ENCODE measurements around the gene WNT9B.

Gene WNT9B

DNA sequence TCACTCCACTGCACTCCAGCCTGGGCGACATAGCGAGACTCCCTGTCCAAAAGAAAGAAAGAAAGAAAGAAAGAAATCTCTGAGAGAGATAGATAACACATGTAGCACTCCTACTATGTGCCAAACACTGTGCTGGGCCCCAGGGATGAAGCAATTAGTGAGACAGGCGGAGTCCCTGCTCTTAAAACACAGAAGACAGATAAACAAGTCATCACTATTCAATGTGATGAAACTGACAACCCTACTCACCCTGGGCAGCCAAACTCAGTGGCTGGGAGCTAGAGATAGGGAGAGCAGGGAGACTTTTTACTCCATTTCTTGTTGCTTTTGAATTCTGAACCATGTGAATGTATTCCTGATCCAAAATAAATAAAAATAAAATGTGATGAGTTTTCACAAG lies 36.3 kb downstream of the WNT9B start:
- no peak overlapping the region for H3K4me3 ChIP-seq (ENCODE audit: low read depth, low read length)
- no peaks in the 10 kb centered on the region for H3K27me3 ChIP-seq (ENCODE audit: insufficient read depth, low read depth, severe bottlenecking)
- no peaks in the 10 kb centered on the region for H3K36me3 ChIP-seq
- H3K9me3 ChIP-seq (ENCODE audit: severe bottlenecking): no peaks in the 10 kb centered on the region
- TF ChIP-seq, protein P1, sequence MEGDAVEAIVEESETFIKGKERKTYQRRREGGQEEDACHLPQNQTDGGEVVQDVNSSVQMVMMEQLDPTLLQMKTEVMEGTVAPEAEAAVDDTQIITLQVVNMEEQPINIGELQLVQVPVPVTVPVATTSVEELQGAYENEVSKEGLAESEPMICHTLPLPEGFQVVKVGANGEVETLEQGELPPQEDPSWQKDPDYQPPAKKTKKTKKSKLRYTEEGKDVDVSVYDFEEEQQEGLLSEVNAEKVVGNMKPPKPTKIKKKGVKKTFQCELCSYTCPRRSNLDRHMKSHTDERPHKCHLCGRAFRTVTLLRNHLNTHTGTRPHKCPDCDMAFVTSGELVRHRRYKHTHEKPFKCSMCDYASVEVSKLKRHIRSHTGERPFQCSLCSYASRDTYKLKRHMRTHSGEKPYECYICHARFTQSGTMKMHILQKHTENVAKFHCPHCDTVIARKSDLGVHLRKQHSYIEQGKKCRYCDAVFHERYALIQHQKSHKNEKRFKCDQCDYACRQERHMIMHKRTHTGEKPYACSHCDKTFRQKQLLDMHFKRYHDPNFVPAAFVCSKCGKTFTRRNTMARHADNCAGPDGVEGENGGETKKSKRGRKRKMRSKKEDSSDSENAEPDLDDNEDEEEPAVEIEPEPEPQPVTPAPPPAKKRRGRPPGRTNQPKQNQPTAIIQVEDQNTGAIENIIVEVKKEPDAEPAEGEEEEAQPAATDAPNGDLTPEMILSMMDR (IDR thresholded peaks at IDR 0.05; ENCODE audit: low read depth, low read length): no peak
- H3K27ac ChIP-seq: no peak overlapping the region
- no peak for DNase-seq

DNA sequence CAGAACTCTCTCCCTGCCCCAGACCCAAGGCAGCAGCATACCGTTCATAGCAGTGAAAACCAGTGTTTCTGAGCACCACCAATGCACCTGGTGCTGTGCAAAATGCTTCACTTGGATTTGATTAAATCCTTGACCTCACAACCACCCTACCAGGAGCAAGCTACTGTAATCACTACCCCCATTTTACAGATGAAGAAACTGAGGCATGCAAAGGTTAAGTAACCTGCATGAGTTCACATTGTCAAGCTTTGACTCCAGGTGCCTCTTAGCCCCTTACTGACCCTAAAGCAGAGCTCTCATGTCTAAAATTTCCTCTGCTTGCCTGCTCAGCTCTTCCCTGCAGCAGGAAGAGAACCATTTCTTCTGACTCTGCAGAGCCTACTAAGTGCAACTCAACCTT lies 37.3 kb downstream of the WNT9B start:
- TF ChIP-seq, protein P1 (IDR thresholded peaks at IDR 0.05; ENCODE audit: low read depth, low read length): no peak
- DNase-seq: no peak
- Histone ChIP-seq H3K27ac (no peak overlapping the region), H3K4me3 (ENCODE audit: low read depth, low read length) (no peak overlapping the region), H3K9me3 (ENCODE audit: severe bottlenecking) (no peaks in the 10 kb centered on the region), H3K36me3 (no peaks in the 10 kb centered on the region), H3K27me3 (ENCODE audit: insufficient read depth, low read depth, severe bottlenecking) (no peaks in the 10 kb centered on the region)

DNA sequence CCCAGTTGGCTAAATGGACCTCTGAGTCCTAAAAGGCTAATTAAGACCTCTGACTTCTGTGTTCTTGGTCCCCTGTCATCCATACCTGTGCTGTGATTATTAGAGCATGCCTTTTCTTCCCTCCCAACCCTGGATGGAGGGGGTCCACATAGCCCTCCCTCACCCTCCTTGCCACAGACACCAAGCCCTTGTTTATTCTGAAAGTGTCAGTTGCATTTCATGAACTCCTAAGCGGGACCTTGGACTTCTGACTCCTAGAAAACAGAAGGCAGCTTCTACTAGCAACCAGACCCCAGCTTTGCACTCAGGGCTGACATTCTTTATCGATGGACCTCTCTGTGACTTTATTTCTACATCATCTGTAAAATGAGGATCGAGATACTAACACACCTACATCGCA lies 38.1 kb downstream of the WNT9B start:
- Histone ChIP-seq H3K9me3 (ENCODE audit: severe bottlenecking) (no peaks in the 10 kb centered on the region), H3K4me3 (ENCODE audit: low read depth, low read length) (no peak overlapping the region), H3K36me3 (no peaks in the 10 kb centered on the region), H3K27ac (no peak overlapping the region), H3K27me3 (ENCODE audit: insufficient read depth, low read depth, severe bottlenecking) (no peaks in the 10 kb centered on the region)
- TF ChIP-seq, protein P1 (IDR thresholded peaks at IDR 0.05; ENCODE audit: low read depth, low read length): no peak
- DNase-seq: no peak

DNA sequence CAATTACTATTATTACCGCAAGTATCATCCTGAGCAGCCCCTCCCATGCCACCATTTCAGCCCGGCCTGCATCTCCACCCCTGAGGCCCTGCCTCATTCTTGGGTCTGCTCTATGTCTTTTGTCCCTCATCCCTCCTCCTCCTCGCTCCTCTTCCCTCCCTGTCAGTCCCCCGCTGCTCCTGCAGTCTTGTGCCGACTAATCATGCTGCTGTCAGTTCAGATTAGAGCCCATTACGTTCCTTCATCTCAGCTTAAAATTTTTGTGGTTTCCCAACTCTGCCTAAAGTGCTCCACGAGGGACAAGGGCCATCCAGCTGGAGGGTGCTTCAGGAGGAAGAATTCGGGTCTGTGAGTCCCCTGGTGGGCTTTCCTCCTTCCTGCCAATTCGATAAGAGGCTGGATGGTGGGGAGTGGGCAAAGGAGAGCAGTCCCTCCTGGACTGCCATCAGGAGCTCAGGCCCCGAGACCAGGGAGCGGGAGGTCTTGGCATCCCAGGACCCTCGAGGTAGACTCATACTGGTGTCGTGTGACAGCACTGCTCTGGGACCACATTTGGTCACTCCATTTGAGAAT lies 38.7 kb downstream of the WNT9B start:
- Histone ChIP-seq H3K4me3 (ENCODE audit: low read depth, low read length) (no peak overlapping the region), H3K9me3 (ENCODE audit: severe bottlenecking) (no peaks in the 10 kb centered on the region), H3K27ac (no peak overlapping the region), H3K36me3 (no peaks in the 10 kb centered on the region), H3K27me3 (ENCODE audit: insufficient read depth, low read depth, severe bottlenecking) (no peaks in the 10 kb centered on the region)
- DNase-seq: no peak
- TF ChIP-seq, protein P1 (IDR thresholded peaks at IDR 0.05; ENCODE audit: low read depth, low read length): no peak

DNA sequence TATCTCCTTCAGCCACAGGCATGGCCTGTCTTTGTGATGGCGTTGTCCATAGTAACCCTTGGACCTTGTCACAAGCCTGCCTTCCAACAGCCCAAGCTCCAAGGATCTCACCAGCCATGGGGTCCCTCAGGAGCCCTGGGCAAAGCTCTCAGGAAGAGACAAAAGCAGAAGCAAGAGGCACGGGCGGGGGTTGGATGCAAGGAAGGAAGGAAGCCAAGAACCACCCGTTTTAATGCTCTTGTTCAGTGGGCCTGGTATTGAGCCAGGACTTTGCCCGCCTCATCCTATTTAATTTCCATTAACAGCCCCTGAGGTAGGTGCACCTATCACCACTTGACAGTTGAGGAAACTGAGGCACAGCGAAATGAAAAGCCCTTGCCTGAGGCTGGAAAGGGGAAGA lies 39.3 kb downstream of the WNT9B start:
- Histone ChIP-seq H3K4me3 (ENCODE audit: low read depth, low read length) (no peak overlapping the region), H3K27ac (no peak overlapping the region), H3K36me3 (no peaks in the 10 kb centered on the region), H3K9me3 (ENCODE audit: severe bottlenecking) (no peaks in the 10 kb centered on the region), H3K27me3 (ENCODE audit: insufficient read depth, low read depth, severe bottlenecking) (no peaks in the 10 kb centered on the region)
- no peak for DNase-seq
- TF ChIP-seq, protein P1 (IDR thresholded peaks at IDR 0.05; ENCODE audit: low read depth, low read length): no peak

DNA sequence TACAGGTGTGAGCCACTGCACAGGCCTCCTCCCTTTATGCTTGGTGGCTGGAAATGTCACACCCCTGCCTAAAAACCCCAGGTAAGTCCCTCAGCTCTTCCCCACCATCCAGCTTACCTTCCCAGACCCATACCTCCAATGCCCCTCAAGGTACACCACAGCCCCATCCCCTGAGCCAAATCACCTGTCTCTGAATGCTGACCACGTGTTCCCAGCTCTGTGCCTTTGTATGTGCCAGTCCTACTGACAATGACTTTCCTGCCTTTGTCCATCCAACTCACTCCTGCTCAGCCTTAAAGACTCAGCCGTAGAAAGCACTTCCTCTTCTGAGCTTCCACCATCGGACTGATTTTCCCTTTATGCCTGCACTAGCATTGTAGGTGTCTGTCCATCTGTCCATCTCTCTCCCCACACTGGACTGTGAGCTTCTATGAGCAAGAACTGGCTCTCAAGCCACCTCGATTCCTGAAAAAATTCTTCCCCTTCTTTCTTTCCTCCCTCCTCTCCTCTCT lies 40.9 kb downstream of the WNT9B start:
- DNase-seq: no peak
- H3K9me3 ChIP-seq (ENCODE audit: severe bottlenecking): no peaks in the 10 kb centered on the region
- no peak overlapping the region for H3K27ac ChIP-seq
- TF ChIP-seq, protein P1 (IDR thresholded peaks at IDR 0.05; ENCODE audit: low read depth, low read length): no peak
- no peak overlapping the region for H3K4me3 ChIP-seq (ENCODE audit: low read depth, low read length)
- H3K36me3 ChIP-seq: no peaks in the 10 kb centered on the region
- no peaks in the 10 kb centered on the region for H3K27me3 ChIP-seq (ENCODE audit: insufficient read depth, low read depth, severe bottlenecking)

Measured in WERI-Rb-1 (cell line).